WTC11 (cell line): ENCODE measurements around the gene UBA1.

ENCODE experiments used
- ATF3 ChIP-seq: sonication (generic); formaldehyde crosslinking; conservative IDR thresholded peaks from 2 replicates; pipeline ENCODE4 v1.8.1; 2022; ENCODE audit warnings: mild to moderate bottlenecking, missing genetic modification reagents
- FOXK1 ChIP-seq: sonication (generic); formaldehyde crosslinking; IDR thresholded peaks from 2 replicates; pipeline ENCODE4 v1.8.0; 2022; ENCODE audit warnings: mild to moderate bottlenecking, moderate library complexity, missing genetic modification reagents
- IRF2 ChIP-seq: sonication (generic); formaldehyde crosslinking; IDR thresholded peaks from 2 replicates; pipeline ENCODE4 v1.8.0; 2022; ENCODE audit warnings: low read depth, missing genetic modification reagents, borderline replicate concordance
- JUN ChIP-seq: sonication (generic); formaldehyde crosslinking; IDR thresholded peaks from 2 replicates; pipeline ENCODE4 v1.8.0; 2023; ENCODE audit warnings: mild to moderate bottlenecking, missing genetic modification reagents
- MAX ChIP-seq: sonication (generic); formaldehyde crosslinking; IDR thresholded peaks from 2 replicates; pipeline ENCODE4 v1.8.0; 2022; ENCODE audit warnings: mild to moderate bottlenecking, missing genetic modification reagents
- RELA ChIP-seq: sonication (generic); formaldehyde crosslinking; IDR thresholded peaks from 2 replicates; pipeline ENCODE4 v1.8.1; 2022; ENCODE audit warnings: missing genetic modification reagents, mild to moderate bottlenecking, borderline replicate concordance
- SP1 ChIP-seq: sonication (generic); formaldehyde crosslinking; conservative IDR thresholded peaks from 2 replicates; pipeline ENCODE4 v1.8.1; 2022; ENCODE audit warnings: missing genetic modification reagents
- ZNF317 ChIP-seq: sonication (generic); formaldehyde crosslinking; IDR thresholded peaks from 2 replicates; pipeline ENCODE4 v1.8.1; 2023; ENCODE audit warnings: low read depth, mild to moderate bottlenecking, moderate library complexity, missing genetic modification reagents, borderline replicate concordance
- TF ChIP-seq, protein P1 (sequence below): fragments of 200-600 bp; IDR thresholded peaks from 2 replicates; pipeline ENCODE4 v1.8.0; 2022; ENCODE audit warnings: antibody characterized with exemption
- TF ChIP-seq, protein P2 (sequence below): sonication (generic); formaldehyde crosslinking; IDR thresholded peaks from 2 replicates; pipeline ENCODE4 v1.8.1; 2023; ENCODE audit warnings: mild to moderate bottlenecking, missing genetic modification reagents, moderate library complexity
- TF ChIP-seq, protein P3 (sequence below): sonication (generic); formaldehyde crosslinking; IDR thresholded peaks from 2 replicates; pipeline ENCODE4 v1.8.1; 2022; ENCODE audit warnings: mild to moderate bottlenecking, missing genetic modification reagents, moderate library complexity, borderline replicate concordance

GRCh38 chrX:47179221-47179927 lies 14.3 kb upstream of the UBA1 start:
- TF ChIP-seq, protein P1, sequence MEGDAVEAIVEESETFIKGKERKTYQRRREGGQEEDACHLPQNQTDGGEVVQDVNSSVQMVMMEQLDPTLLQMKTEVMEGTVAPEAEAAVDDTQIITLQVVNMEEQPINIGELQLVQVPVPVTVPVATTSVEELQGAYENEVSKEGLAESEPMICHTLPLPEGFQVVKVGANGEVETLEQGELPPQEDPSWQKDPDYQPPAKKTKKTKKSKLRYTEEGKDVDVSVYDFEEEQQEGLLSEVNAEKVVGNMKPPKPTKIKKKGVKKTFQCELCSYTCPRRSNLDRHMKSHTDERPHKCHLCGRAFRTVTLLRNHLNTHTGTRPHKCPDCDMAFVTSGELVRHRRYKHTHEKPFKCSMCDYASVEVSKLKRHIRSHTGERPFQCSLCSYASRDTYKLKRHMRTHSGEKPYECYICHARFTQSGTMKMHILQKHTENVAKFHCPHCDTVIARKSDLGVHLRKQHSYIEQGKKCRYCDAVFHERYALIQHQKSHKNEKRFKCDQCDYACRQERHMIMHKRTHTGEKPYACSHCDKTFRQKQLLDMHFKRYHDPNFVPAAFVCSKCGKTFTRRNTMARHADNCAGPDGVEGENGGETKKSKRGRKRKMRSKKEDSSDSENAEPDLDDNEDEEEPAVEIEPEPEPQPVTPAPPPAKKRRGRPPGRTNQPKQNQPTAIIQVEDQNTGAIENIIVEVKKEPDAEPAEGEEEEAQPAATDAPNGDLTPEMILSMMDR = no peak
- TF ChIP-seq, protein P2, sequence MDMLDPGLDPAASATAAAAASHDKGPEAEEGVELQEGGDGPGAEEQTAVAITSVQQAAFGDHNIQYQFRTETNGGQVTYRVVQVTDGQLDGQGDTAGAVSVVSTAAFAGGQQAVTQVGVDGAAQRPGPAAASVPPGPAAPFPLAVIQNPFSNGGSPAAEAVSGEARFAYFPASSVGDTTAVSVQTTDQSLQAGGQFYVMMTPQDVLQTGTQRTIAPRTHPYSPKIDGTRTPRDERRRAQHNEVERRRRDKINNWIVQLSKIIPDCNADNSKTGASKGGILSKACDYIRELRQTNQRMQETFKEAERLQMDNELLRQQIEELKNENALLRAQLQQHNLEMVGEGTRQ = no peak
- TF ChIP-seq RELA (CRISPR knock-in tag) (no peak), MAX (CRISPR knock-in tag) (no peak), JUN (CRISPR knock-in tag) (no peak), FOXK1 (CRISPR knock-in tag) (no peak), SP1 (CRISPR knock-in tag) (no peak), IRF2 (CRISPR knock-in tag) (no peak), ZNF317 (CRISPR knock-in tag) (no peak), ATF3 (CRISPR knock-in tag) (no peak)
- TF ChIP-seq, protein P3, sequence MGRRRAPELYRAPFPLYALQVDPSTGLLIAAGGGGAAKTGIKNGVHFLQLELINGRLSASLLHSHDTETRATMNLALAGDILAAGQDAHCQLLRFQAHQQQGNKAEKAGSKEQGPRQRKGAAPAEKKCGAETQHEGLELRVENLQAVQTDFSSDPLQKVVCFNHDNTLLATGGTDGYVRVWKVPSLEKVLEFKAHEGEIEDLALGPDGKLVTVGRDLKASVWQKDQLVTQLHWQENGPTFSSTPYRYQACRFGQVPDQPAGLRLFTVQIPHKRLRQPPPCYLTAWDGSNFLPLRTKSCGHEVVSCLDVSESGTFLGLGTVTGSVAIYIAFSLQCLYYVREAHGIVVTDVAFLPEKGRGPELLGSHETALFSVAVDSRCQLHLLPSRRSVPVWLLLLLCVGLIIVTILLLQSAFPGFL (CRISPR knock-in tag) = no peak
